HG02623 (cell line): ENCODE measurements around the gene LSG1.
"Not testable (repeated sequence)": the region's sequence is repeated elsewhere in the genome, so short reads cannot be mapped to it uniquely, and the experiment has no call there.

Experiments
- ATAC-seq: cut with Tn5 transposase; IDR thresholded peaks from one replicate; pipeline ENCODE4 v1.9.1; 2021; ENCODE audit warnings: moderate library complexity; ENCODE audit not compliant: unreplicated experiment

LSG1 gene

DNA sequence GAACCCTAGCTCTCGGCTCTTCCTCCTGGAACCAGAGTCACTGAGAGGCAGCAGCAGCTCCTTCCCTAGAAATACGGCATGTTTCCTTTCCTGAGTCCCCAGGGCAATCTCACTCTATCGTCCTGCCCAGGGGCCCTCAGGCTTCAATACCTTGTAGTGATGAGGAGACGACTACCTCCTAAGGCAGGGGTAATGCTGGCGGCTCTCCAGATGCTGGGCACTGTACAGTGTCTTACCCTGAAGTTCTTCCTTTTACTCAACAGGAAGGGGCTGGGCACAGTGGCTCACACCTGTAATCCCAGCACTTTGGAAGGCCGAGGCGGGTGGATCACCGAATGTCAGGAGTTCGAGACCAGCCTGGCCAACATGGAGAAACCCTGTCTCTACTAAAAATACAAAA, 52.2 kb downstream of the LSG1 start:
- no peak for ATAC-seq

DNA sequence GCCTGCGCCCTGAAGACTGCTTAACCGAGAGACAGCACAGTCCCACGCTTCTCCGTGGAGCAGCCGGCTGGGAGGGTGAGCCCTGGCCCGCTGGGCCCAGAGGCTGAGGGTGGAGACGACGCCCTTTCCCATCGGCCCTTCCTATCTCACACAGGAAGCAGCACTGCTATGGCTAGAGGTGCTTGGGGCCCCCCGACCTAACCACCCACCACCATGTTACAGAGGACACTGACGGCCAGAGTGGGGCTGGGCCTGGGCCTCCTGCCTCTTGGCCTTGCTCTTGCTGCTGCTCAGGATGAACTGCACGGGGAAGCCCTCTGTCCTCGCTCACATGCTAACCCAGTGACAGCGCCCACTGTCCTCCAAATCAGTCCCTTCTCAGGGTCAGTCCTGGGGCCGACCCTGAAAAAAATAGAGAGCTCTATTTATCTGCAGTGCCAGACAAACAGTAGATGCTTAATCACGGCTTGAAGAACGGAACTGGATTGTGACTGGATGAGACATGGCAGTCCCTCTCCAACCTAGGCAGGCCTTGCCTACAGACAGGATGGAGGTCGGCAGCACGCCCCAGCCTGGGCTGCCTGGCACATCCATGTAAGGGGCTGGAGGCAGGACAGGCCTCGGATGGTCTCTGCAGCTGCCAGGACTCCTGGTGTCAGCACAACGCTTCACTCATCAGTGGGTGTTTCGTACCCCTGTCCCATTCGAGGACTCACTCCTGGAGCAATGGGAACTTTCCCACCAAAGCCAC, 53.0 kb downstream of the LSG1 start:
- ATAC-seq = no peak

DNA sequence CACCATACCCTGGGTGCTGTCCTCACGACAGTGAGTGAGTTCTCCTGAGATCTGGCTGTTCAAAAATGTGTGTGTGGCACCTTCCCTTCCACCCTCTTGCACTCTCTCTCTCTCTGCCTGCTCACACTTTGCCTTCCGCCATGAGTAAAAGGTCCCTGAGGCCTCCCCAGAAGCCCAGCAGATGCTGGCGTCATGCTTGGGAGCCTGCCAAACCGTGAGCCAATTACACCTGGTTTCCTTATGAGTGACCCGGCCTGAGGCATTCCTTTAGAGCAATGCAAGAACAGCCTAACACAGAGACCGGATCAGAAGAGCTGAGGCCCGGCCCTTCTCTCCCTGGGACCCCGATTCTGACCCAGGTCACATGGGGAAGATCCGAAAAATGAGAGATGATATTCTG, 54.2 kb downstream of the LSG1 start:
- ATAC-seq = no peak

DNA sequence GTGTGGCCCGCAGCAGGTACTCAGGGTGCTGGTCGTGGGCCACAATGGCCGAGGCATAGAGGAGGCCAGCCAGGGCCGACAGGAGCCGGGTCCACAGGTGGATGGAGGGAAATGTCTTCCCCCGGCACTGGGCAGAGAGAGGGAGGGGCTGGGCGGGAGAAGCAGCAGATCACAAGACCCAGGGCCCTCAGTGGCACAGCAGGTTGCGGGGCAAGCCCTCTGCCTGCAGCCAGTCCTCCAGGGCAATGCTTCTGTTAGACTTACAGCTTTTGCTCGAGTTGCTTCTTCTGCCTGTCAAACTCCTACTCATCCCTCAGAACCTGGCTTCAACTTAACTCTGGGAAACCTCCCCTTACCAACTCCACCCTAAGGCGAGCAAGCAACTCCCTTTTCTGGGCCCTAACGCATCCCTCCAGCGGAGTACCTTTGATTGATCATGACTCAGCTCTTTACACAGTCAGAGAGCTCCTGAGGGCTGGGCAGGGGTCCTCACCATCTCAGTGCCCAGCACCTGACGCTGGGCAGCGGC, 54.8 kb downstream of the LSG1 start:
- ATAC-seq = no peak

DNA sequence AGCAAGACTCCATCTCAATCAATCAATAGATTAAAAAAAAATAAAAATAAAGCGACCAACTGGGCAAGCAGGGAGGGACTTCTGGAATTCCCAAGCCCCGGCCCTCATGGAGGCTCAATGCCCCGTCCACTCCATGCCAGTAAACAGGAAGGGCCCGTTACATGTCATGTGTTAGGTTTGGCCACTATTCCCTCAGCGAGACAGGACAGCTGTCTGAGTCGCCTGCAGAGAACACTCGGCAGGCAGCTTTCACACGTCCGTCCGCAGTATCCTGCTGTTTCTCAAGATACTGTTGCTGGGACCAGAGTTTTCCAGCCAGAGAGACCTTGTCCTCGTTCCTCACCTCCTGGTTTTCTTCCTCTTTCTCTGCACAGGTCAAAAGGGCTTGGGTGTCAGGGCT, 56.8 kb downstream of the LSG1 start:
- no peak for ATAC-seq

DNA sequence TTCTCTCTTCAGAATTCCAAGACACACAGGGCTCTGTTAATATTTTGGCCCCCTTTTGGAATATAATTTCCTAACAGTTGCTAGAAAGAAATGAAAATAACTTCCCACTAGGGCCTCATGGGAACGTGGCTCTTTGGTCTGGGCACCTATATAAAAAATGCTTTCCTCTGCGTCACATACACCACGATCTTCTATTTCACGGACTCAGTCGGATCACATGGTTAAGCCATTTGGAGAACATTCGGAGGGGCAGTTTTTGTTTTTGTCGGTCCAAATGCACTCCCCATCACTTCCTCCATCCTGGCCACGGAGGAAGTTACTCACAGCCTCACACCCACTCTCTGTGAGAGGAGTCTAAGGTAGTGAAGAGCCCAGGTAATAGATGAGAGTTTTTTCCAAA, 59.8 kb downstream of the LSG1 start:
- no peak for ATAC-seq

DNA sequence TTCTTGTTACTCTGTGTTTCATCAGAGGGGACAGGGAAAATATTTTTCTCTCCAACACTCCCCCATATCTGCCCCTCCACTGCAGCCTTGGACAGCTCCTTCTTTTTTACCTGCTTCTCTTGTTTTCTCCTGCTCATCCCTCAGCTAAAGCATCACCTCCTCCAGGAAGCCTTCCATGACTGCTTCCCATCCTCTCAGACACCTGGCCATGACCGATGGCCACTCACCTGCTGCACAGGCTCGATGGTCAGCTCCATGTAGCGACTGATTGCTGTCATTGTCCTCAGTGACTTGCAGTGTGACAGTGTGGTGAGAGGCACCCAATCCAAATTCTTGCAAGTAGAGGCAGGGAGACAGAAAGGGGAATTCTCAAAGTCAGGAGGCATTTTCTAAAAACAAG, 61.3 kb downstream of the LSG1 start:
- no peak for ATAC-seq

DNA sequence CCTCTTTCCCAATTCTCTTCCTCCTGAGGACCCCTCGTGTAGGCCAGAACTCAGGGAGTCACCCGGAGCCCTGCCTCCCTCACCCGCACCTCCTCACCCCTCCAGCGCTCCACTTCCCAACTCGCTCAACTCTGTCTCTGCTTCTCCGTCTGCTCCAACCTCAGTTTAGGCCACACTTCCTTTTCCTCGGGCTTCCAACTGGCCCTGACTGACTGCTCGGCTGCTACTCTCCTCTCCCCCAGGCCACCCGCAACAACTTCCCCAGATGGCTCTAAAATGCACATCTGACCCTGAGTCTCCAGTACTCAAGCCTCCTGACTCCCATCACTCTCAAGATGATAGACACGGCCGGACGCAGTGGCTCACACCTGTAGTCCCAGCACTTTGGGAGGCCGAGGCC, 62.4 kb downstream of the LSG1 start:
- ATAC-seq = no peak

DNA sequence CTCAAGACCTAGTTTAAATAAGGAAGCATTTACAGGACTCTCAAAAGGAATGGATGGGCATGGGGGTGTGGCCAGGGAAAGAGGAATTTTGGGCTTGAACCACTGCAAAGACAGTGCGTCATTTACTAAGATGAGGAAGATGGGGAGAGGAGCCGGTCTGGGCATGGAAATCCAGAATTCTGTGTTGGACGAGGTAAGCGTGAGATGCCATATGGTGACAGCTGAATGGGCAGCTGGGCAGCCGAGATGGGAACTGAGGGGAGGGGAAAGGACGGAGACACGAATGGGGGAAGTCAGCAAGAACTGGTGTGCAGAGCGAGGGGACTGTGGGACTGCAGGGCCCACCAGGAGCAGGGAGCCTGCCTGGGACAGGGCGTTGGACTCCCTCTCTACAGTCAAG, 63.0 kb downstream of the LSG1 start:
- ATAC-seq = no peak

DNA sequence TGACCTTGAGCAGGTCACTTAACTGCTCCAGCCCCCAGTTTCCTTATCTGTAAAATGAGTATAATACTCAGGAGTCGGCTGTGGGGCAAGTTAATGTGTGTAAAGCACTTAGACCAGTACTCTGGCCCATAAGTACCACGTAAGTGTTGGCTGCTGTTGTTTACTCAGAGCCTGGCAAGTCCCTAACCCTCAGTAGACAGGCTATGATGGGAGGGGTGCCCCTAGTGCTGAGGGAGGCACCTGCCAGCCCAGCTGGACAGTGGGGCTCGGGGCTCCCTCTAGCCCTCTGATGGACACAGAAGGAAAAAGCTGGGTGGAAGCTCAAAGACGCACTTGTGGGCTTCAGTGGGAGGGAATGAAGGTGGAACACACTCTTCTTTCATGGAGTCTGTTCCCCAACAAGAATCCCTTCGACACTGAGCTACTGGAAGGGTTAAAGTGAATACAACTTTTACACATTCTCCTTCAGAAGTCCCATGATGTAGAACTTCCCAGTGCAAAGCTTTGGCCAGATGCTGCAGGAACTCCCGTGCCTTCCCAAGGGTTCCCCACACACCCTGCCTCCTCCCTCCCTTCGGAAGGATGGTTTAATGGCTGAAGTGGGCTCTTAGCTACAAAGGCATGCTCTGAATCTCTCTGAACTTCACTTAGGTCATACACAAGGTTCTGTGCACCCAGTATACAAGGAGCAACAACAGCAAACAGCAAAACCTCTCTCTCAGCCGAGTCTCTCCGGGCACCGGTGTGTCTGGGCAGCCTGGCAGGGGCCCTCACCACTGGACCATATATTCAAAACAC, 64.2 kb downstream of the LSG1 start:
- no peak for ATAC-seq

DNA sequence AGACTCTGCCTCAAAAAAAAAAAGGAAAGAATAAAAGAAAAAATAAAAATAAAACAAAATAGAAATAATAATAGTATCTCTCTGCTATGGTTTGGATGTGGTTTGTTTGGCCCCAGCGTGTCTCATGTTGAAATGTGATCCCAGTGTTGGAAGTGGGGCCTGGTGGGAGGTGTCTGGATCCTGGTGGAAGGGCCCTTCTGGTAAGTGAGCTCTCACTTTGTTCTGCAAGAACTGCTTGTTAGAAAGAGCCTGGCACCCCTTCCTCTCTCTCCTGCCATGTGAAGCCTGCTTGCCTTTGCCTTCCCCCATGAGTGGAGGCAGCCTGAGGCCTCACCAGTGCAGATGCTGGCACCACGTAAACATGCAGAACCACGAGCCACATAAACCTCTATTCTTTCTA, 65.0 kb downstream of the LSG1 start:
- ATAC-seq = no peak

DNA sequence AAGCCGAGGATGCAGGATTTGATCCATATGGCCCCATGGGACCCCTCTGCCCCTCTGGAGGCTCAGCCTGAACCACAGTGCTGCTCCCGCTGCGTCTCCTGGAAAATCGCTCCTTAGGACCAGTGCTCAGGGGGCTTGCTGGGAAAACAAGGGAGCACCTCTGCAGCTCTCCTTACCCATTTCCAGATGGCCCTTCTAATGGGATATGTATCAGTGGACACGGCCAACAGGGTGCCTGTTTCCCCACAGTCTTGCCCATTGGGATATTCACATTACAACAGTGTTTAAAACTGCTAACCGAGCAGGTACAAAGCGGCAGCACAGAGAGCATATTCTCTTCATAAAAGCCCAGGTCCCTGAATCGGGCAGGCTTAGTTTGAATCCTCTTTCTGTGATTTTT, 65.8 kb downstream of the LSG1 start:
- no peak for ATAC-seq

DNA sequence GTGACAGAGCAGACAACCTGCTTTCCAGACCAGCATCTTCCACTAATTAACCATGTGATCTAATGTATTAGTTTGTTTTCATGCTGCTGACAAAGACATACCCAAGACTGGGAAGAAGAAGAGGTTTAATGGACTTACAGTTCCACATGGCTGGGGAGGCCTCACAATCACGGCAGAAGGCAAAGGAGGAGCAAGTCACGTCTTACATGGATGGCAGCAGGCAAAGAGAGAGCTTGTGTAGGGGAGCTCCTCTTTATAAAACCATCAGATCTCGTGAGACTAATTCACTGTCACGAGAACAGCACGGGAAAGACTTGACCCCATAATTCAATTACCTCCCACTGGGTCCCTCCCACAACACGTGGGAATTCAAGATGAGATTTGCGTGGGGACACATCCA, 66.7 kb downstream of the LSG1 start:
- ATAC-seq = not testable (repeated sequence)

DNA sequence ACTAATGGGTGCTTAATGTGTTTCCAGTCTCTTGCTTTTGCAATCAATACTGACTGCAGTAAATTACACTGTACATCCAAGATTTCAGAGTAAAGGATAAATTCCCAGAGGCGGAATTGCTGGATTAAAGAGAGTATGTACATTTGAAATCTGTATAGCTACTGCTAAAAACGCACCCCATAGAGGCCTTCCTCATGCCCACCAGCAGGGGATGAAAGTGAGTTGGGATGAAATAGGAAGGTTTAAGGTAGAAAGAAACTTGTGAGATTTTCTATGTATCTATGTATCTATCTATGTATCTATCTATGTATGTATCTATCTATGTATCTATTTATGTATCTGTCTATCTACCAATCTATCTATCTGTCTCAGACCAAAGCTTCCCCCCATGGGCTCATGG, 67.2 kb downstream of the LSG1 start:
- ATAC-seq = no peak

DNA sequence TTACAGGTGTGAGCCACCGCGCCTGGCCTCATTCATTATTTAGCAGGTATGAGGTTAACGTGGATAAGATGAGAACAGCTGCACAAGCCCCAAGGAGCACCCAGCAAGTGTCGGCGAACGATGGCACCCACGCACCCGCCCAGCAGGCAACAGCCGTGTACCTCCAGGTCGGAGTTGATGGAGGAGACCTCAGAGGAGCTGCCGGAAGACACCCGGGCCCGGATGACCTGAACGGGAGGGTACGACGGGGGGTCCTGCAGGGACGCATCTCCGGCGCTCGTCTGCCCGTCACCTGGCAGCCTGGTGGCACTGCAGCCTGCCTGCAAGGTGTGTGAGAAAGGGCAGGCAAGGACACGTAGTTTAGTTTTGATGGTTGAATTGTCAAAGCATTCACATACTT, 67.9 kb downstream of the LSG1 start:
- ATAC-seq = no peak

DNA sequence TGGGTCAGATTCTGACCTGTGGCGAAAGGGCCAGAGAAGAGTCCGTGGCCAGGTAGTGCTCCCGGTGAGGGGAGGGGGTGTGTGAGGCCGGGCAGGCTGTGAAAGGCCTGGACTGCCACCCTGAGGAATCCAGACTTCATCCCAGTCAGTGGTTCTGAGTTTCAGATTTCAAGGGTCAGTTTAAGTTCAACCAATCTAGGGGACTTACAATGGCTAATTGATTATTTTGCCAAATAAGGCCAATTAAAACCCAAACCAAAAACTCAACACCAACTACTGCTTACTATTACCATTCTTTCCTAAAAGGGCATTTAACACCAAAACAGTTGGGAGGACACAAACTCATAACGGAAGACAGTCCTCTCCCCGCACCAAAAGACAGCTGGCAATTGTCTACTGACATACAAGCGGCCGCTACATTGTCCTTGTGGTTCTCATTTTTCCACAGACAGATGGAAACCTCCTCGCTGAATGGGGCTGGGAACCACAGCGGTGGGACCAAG, 69.3 kb downstream of the LSG1 start:
- no peak for ATAC-seq

DNA sequence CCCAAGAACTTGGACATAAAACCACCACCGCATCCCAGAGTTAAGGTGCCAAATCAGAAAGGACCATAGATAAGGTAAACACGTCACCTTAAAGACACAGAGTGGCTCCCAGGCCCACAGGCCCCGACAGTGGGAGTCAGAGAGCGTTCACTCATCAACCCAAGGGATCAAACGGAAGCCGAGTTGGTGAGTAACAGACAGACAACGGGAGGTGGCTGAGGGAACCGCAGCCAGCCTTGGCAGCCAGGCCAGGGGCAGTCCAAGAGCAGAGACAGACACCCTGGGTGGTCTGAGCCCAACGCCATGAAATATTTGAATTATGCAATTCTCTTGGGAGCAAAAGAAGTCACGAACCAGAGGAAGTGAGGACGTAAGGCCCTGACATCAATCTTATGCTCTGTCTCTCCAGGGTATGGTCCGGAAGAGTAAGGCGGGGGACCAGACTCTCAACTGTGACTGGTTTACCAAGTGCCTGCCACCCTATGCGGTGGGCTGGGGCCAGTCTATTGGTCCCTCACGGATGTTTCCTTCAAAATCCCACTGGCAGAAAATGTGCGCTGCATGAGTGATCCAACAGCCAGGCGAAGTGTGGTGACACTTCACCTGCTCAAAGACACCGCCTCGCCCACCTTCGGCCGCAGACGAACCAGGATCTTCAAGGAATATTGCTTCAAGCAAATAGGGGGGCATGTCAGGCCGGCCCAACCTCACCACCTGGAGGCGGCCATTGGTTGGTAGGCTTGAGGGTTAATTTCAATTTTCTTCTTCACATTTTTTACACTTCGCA, 73.0 kb downstream of the LSG1 start:
- ATAC-seq = no peak

DNA sequence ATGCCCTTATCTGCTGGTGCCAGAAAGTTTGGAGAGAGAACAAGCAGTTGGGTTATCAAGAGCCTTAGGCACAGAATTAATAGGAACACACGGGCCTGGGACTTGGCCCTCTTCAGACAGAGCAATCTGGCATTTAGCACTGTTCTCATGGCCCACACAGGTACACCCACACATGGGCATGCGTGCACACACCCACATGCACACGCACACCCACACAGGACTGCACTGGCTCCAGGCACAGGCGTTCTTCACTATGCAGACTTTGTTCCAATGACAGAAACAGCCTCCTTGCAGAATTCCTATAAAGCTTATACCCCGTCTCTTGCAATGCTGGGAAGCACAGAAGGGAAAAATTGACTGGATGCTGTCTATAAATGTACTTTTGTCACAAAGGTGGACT, 75.1 kb downstream of the LSG1 start:
- no peak for ATAC-seq

DNA sequence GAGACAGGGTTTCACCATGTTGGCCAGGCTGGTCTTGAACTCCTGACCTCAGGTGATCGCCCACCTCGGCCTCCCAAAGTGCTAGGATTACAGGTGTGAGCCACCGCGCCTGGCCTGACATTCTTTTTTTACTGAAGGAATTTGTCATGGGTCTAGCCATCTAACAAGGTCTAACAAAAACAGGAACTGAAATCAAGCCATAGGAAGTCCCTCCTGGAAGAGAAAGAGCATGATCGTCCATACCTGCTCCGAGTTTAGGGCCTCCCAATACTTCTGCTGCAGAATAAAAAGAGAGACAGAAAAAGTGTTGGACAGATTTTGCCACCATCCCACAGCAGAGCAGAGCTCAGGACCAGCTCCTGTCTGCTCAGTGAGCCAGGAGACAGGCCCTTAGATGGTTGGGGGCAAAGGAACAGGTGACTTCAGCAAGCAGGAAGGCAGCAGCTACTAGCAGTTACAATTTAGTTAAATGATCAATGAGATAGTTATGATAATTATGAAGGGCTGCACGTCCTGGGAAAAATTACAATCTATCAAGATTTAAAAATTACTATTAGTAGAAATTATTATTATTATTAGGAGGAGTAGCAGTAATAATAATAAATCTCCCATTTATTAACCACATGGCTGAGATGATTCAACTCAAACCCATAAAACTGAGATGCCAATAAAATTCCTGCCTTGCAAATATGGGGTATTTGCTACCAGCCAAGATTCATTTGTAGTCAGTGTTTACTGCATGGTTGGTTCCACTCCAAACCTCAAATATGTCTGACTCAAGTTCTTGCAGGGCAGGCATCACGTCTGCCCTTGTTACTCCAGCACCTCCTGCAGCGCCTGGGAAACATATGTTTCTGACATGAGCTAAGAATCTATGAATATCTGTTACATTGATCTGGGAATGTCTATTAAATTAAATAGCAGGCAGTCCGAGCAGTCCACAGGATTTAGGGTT, 78.9 kb downstream of the LSG1 start:
- ATAC-seq = no peak
